HCT116 (cell line): ENCODE data around the gene ADORA1. TPM values are rescaled to one million over a fixed set of nuclear protein-coding genes. Genes with fewer than 3 reads are reported as not detected.

Experiments
- ATAC-seq: fragments of 200-7000 bp; cut with Tn5 transposase; 2 replicates; pipeline ENCODE4 v1.9.1; 2020; ENCODE audit warnings: mild to moderate bottlenecking, moderate library complexity
- BruUV-seq: library from RNA; stranded (reverse); fragments of 400-500 nt; replicated peaks from 2 replicates; lab custom pipeline; 2021; lab: Mats Ljungman, UMichigan
- CTCF ChIA-PET: fragments of 300-600 bp; sonication (Branson Sonifier 250); formaldehyde crosslinking; loops from one replicate; lab custom pipeline; 2021; ENCODE audit warnings: antibody characterized with exemption; lab: Charles Lee
- POLR2A ChIA-PET: fragments of 300-600, 350-600 bp; sonication (Branson Sonifier 250); formaldehyde crosslinking; loops from one replicate; lab custom pipeline; 2021; ENCODE audit warnings: antibody characterized with exemption; lab: Charles Lee
- RAD21 ChIA-PET, 2 experiments: fragments of 300-600 bp; sonication (Branson Sonifier 250); formaldehyde crosslinking; loops; one replicate each; lab custom pipeline; 2023; ENCODE audit warnings: low total read pairs in 2 of 2; ENCODE audit not compliant: uncharacterized antibody in 2 of 2, unreplicated experiment in 2 of 2, low non-redundant PET in 1 of 2; lab: Charles Lee
- DNase-seq: peaks from one replicate; pipeline ENCODE4 v3.0.0-alpha.2; 2010; ENCODE audit warnings: low read depth, low spot score
- H2AFZ ChIP-seq: fragments of 200-600 bp; shearing (Covaris generic), sonication (generic); 2 replicates; pipeline ENCODE4 v1.6.1; 2017; ENCODE audit warnings: low read depth, mixed run types, mixed read lengths, antibody characterized with exemption, low read length; ENCODE audit not compliant: poor library complexity, severe bottlenecking
- H3K27ac ChIP-seq: 2 replicates; pipeline ENCODE4 v1.5.1; 2012; ENCODE audit warnings: low read depth, low read length
- H3K27me3 ChIP-seq: fragments of 200-600 bp; sonication (generic); 2 replicates; pipeline ENCODE4 v1.6.1; 2016; ENCODE audit warnings: mixed run types, low read length, mixed read lengths; ENCODE audit not compliant: insufficient read depth
- H3K36me3 ChIP-seq, 2 experiments: fragments of 200-500 bp in 1 of 2; fragments of 200-600 bp in 1 of 2; sonication (Bioruptor generic) in 1 of 2; sonication (generic) in 1 of 2; 2 replicates each; pipeline versions ENCODE4 v1.5.1 to v1.6.1; 2014 to 2016; ENCODE audit warnings: low read length in 2 of 2, inconsistent platforms in 1 of 2, mixed read lengths in 1 of 2, mixed run types in 1 of 2; ENCODE audit not compliant: insufficient read depth in 2 of 2, control insufficient read depth in 1 of 2
- H3K4me1 ChIP-seq, 2 experiments: fragments of 200-600 bp in 1 of 2; sonication (generic) in 1 of 2; 2 replicates each; pipeline versions ENCODE4 v1.5.1 to v1.6.1; 2012 to 2017; ENCODE audit warnings: low read length in 2 of 2, inconsistent platforms in 1 of 2, mild to moderate bottlenecking in 1 of 2, mixed read lengths in 1 of 2, mixed run types in 1 of 2, moderate library complexity in 1 of 2; ENCODE audit not compliant: insufficient read depth in 2 of 2, control insufficient read depth in 1 of 2
- H3K4me2 ChIP-seq: fragments of 200-600 bp; sonication (generic); 2 replicates; pipeline ENCODE4 v1.6.1; 2017; ENCODE audit warnings: mixed run types, low read length, mixed read lengths
- H3K4me3 ChIP-seq, 2 experiments: fragments of 200-600 bp in 1 of 2; sonication (generic) in 1 of 2; replicated peaks in 1 of 2; 2 replicates each; pipeline ENCODE4 v1.5.1; 2011 to 2016; ENCODE audit warnings: low read length in 2 of 2, control low read depth in 1 of 2, low read depth in 1 of 2, mild to moderate bottlenecking in 1 of 2, mixed read lengths in 1 of 2, mixed run types in 1 of 2
- H3K79me2 ChIP-seq: fragments of 200-600 bp; sonication (generic); 2 replicates; pipeline ENCODE4 v1.6.1; 2017; ENCODE audit warnings: mild to moderate bottlenecking, mixed run types, low read length, moderate library complexity, mixed read lengths; ENCODE audit not compliant: insufficient read depth
- H3K9ac ChIP-seq: fragments of 200-600 bp; sonication (generic); 2 replicates; pipeline ENCODE4 v1.6.1; 2016; ENCODE audit warnings: low read length, mixed read lengths
- H3K9me2 ChIP-seq: fragments of 200-600 bp; sonication (generic), shearing (Covaris generic); 2 replicates; pipeline ENCODE4 v1.6.1; 2017; ENCODE audit warnings: mixed run types, mild to moderate bottlenecking, moderate library complexity; ENCODE audit not compliant: insufficient read depth
- H3K9me3 ChIP-seq, 2 experiments: fragments of 200-500 bp in 1 of 2; fragments of 200-600 bp in 1 of 2; sonication (Bioruptor generic) in 1 of 2; sonication (generic) in 1 of 2; 2 replicates each; pipeline ENCODE4 v1.6.1; 2014 to 2017; ENCODE audit warnings: low read length in 2 of 2, mixed read lengths in 2 of 2, inconsistent platforms in 1 of 2, low read depth in 1 of 2, mild to moderate bottlenecking in 1 of 2, mixed run types in 1 of 2, moderate library complexity in 1 of 2; ENCODE audit not compliant: control insufficient read depth in 1 of 2, insufficient read depth in 1 of 2
- H4K20me1 ChIP-seq: fragments of 200-600 bp; sonication (generic), shearing (Covaris generic); 2 replicates; pipeline ENCODE4 v1.6.1; 2017; ENCODE audit warnings: mixed run types, mild to moderate bottlenecking, moderate library complexity; ENCODE audit not compliant: insufficient read depth
- CBX3 ChIP-seq: IDR thresholded peaks from 2 replicates; pipeline ENCODE4 v1.6.1; 2012; ENCODE audit warnings: low read depth
- CEBPB ChIP-seq: IDR thresholded peaks from 2 replicates; pipeline ENCODE4 v1.6.1; 2012; ENCODE audit warnings: low read depth
- ELF1 ChIP-seq: IDR thresholded peaks from 2 replicates; pipeline ENCODE4 v1.6.1; 2012; ENCODE audit warnings: low read depth, borderline replicate concordance
- EZH2 ChIP-seq: fragments of 200-600 bp; sonication (generic); IDR thresholded peaks from 2 replicates; pipeline ENCODE4 v1.6.1; 2017; ENCODE audit warnings: antibody characterized with exemption, mixed run types
- EZH2phosphoT487 ChIP-seq: fragments of 200-600 bp; IDR thresholded peaks from 2 replicates; pipeline ENCODE4 v1.6.1; 2018; ENCODE audit warnings: antibody characterized with exemption, borderline replicate concordance
- FOSL1 ChIP-seq: IDR thresholded peaks from 2 replicates; pipeline ENCODE4 v1.6.1; 2012; ENCODE audit warnings: low read depth
- POLR2AphosphoS5 ChIP-seq: IDR thresholded peaks from 2 replicates; pipeline ENCODE4 v1.6.1; 2011; ENCODE audit warnings: mild to moderate bottlenecking, low read depth, low read length, moderate library complexity
- SIN3A ChIP-seq: IDR thresholded peaks from 2 replicates; pipeline ENCODE4 v1.6.1; 2012; ENCODE audit warnings: low read depth
- SRF ChIP-seq: IDR thresholded peaks from 2 replicates; pipeline ENCODE4 v1.6.1; 2012; ENCODE audit warnings: low read depth
- TCF7L2 ChIP-seq: IDR thresholded peaks from 2 replicates; pipeline ENCODE4 v1.7.0; 2011; ENCODE audit warnings: borderline replicate concordance, inconsistent platforms; ENCODE audit not compliant: insufficient read depth, insufficient read length; ENCODE audit errors: extremely low read depth
- ZFX ChIP-seq: fragments of 450-650 bp; IDR thresholded peaks from 2 replicates; pipeline ENCODE4 v1.6.1; 2017
- intact Hi-C: fragments of 100-400 bp; cut with micrococcal nuclease; formaldehyde crosslinking; loops from 2 replicates; pipeline ENCODE4 v1.10.0; 2022
- total RNA-seq: library from RNA; stranded (reverse); gene quantifications from one replicate; pipeline ENCODE4 v1.2.1, GENCODE V29; 2021; ENCODE audit not compliant: unreplicated experiment
- TF ChIP-seq, protein P1 (sequence below): IDR thresholded peaks from 2 replicates; pipeline ENCODE4 v1.6.1; 2011; ENCODE audit warnings: mild to moderate bottlenecking, low read length, moderate library complexity; ENCODE audit not compliant: insufficient replicate concordance; ENCODE audit errors: extremely low read depth
- TF ChIP-seq, protein P2 (sequence below): IDR thresholded peaks from 2 replicates; pipeline ENCODE4 v1.6.1; 2012
- TF ChIP-seq, protein P3 (sequence below): IDR thresholded peaks from 2 replicates; pipeline ENCODE4 v1.6.1; 2012

The ADORA1 gene
- total RNA-seq, 1 experiment from 2014 or later: 2.8 TPM

DNA sequence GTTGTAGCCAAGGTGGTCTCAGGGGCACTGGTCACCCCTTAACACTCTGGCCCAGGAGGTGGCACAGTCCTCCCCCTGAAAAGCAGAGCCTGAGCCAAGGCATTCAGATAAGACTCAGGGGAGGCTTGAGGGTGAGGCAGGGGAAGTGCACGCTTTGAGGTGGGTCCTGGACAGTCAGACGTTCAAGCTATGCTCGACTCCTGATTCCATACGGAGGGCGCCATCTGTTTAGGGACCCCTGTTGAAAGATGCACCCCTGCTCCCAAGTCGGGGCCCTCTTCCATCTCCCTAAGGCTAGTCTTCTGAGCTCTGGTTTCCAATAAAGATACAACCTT lies 71.9 kb downstream of the ADORA1 start:
- intact Hi-C loops: no loop called here
- ATAC-seq: no peak
- no TSS peak for BruUV-seq

DNA sequence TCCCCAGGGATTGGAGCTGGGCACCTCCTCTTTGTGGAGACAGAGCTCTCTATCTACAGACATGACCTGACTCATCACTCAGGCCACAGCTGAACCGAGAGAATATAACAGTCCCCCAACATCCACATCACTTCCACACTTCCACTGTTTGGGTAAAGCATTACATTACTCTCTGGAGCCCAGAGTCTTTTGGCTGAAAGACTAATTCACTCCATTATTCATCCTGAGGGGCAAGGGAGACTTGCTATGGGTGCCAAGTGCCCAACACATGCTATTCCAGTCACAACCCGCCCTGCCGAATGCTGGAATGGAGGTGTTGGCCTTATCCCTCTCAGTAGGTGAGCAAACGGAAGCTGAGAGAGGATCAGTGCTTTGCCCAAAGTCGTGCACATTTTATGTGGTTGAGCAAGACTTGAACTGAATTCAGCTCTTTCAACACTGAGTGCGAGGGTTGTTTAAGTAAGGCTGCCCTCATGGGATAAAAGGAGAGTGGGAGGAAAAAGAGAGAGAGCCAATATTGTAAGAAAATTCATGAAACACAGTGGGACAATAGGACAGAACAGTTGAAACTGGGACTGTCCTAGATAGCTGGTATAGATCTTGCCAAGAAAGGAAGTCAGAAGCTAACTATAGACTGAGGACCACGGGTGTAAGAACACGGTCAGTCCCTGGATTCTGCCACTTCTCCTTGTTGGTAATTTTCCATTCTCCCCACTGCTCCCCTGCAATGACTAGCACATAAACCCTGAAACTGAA lies 72.5 kb downstream of the ADORA1 start:
- Histone ChIP-seq H3K9me2 (no peaks in the 10 kb centered on the region), H3K9ac (no peak overlapping the region), H3K9me3 (no peaks in the 10 kb centered on the region), H3K4me1 (peaks cover 0 to 10% of the 10 kb centered on the region in 2 experiments; a peak in 2 of 4 replicates), H3K27ac (no peak overlapping the region), H3K4me3 (no peak overlapping the region), H3K27me3 (no peaks in the 10 kb centered on the region), H3K4me2 (no peak overlapping the region), H3K36me3 (no peaks in the 10 kb centered on the region), H3K79me2 (no peaks in the 10 kb centered on the region), H4K20me1 (no peaks in the 10 kb centered on the region), H2AFZ (no peak overlapping the region)
- CTCF ChIA-PET: interaction anchor here (0.9 kb wide), 1 partner anchor 68 kb away, joined by 3 read pairs; no protein-coding TSS in a partner anchor
- RAD21 ChIA-PET: interaction anchor here in 1 of 2 experiments (0.7 kb wide), 1 partner anchor 16 kb away, joined by 3 read pairs; no protein-coding TSS in a partner anchor
- ATAC-seq (no peak), DNase-seq (no peak)
- POLR2A ChIA-PET: no interaction called here
- BruUV-seq: no TSS peak
- intact Hi-C loops: no loop called here
- TF ChIP-seq SRF (no peak), EZH2 (no peak), TCF7L2 (no peak), EZH2phosphoT487 (no peak), CEBPB (no peak), SIN3A (no peak), CBX3 (no peak), ZFX (no peak), FOSL1 (no peak), POLR2AphosphoS5 (no peak), ELF1 (no peak)
- TF ChIP-seq, protein P1, sequence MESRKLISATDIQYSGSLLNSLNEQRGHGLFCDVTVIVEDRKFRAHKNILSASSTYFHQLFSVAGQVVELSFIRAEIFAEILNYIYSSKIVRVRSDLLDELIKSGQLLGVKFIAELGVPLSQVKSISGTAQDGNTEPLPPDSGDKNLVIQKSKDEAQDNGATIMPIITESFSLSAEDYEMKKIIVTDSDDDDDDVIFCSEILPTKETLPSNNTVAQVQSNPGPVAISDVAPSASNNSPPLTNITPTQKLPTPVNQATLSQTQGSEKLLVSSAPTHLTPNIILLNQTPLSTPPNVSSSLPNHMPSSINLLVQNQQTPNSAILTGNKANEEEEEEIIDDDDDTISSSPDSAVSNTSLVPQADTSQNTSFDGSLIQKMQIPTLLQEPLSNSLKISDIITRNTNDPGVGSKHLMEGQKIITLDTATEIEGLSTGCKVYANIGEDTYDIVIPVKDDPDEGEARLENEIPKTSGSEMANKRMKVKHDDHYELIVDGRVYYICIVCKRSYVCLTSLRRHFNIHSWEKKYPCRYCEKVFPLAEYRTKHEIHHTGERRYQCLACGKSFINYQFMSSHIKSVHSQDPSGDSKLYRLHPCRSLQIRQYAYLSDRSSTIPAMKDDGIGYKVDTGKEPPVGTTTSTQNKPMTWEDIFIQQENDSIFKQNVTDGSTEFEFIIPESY: no peak
- TF ChIP-seq, protein P2, sequence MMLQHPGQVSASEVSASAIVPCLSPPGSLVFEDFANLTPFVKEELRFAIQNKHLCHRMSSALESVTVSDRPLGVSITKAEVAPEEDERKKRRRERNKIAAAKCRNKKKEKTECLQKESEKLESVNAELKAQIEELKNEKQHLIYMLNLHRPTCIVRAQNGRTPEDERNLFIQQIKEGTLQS: no peak
- TF ChIP-seq, protein P3, sequence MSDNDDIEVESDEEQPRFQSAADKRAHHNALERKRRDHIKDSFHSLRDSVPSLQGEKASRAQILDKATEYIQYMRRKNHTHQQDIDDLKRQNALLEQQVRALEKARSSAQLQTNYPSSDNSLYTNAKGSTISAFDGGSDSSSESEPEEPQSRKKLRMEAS: no peak

More for the DNA sequence above, 71.9 kb downstream of the ADORA1 start:
- H4K20me1 ChIP-seq: no peaks in the 10 kb centered on the region
- DNase-seq: no peak
- H3K36me3 ChIP-seq: no peaks in the 10 kb centered on the region
- no peak overlapping the region for H3K9ac ChIP-seq
- POLR2A ChIA-PET: no interaction called here
- CTCF ChIA-PET: no interaction called here
- no peaks in the 10 kb centered on the region for H3K79me2 ChIP-seq
- no peak overlapping the region for H3K27ac ChIP-seq
- RAD21 ChIA-PET: no interaction called here
- H2AFZ ChIP-seq: no peak overlapping the region
- peaks cover 0 to 10% of the 10 kb centered on the region in 2 experiments; a peak in 2 of 4 replicates for H3K4me1 ChIP-seq
- H3K27me3 ChIP-seq: no peaks in the 10 kb centered on the region
- no peak overlapping the region for H3K4me3 ChIP-seq
- TF ChIP-seq, protein P3: no peak
- no peak for TF ChIP-seq CBX3
- H3K9me3 ChIP-seq: no peaks in the 10 kb centered on the region
- H3K9me2 ChIP-seq: no peaks in the 10 kb centered on the region
- H3K4me2 ChIP-seq: no peak overlapping the region
